H1 (cell line): ENCODE measurements around the gene SERPINA1. TPM values are rescaled to one million over a fixed set of nuclear protein-coding genes. Genes with fewer than 3 reads are reported as not detected.

ENCODE experiments used
- CTCF ChIA-PET: fragments of 300-600 bp; sonication (Branson Sonifier 250); formaldehyde crosslinking; loops from one replicate; lab custom pipeline; 2021; ENCODE audit not compliant: partially characterized antibody; lab: Charles Lee
- POLR2A ChIA-PET: fragments of 300-600 bp; sonication (Branson Sonifier 250); formaldehyde crosslinking; loops from one replicate; lab custom pipeline; 2021; ENCODE audit warnings: inconsistent platforms; ENCODE audit not compliant: partially characterized antibody; lab: Charles Lee
- DNase-seq, 2 experiments: peaks; one replicate each; pipeline versions ENCODE4 v3.0.0 to v3.0.0-alpha.2; 2010 to 2022; ENCODE audit warnings: low spot score in 2 of 2, low read depth in 1 of 2, mixed read lengths in 1 of 2
- FAIRE-seq: peaks from 2 replicates; lab custom pipeline; 2011; peaks lifted over from hg19 to GRCh38; lab: Jason Lieb, UNC
- H2AFZ ChIP-seq: 2 replicates; pipeline ENCODE4 v1.8.1; 2012; ENCODE audit warnings: low read length, inconsistent platforms
- H2AK5ac ChIP-seq: 2 replicates; pipeline ENCODE4 v1.6.1; 2013; ENCODE audit warnings: low read depth, low read length
- H2BK120ac ChIP-seq: replicated peaks from 2 replicates; pipeline ENCODE3; 2013; ENCODE audit warnings: low read depth, low read length, inconsistent platforms
- H2BK12ac ChIP-seq: 2 replicates; pipeline ENCODE4 v1.6.1; 2013; ENCODE audit warnings: low read depth, low read length
- H2BK15ac ChIP-seq: 2 replicates; pipeline ENCODE4 v1.6.1; 2013; ENCODE audit warnings: low read length
- H2BK20ac ChIP-seq: 2 replicates; pipeline ENCODE4 v1.6.1; 2013; ENCODE audit warnings: low read length
- H2BK5ac ChIP-seq: 2 replicates; pipeline ENCODE4 v1.6.1; 2013; ENCODE audit warnings: low read depth, low read length
- H3K14ac ChIP-seq: 2 replicates; pipeline ENCODE4 v1.6.1; 2013; ENCODE audit warnings: inconsistent platforms; ENCODE audit not compliant: insufficient read length
- H3K18ac ChIP-seq: 2 replicates; pipeline ENCODE4 v1.6.1; 2013; ENCODE audit warnings: low read length; ENCODE audit errors: extremely low read depth
- H3K23ac ChIP-seq: 2 replicates; pipeline ENCODE4 v1.6.1; 2013; ENCODE audit warnings: inconsistent platforms; ENCODE audit not compliant: insufficient read length
- H3K23me2 ChIP-seq: 2 replicates; pipeline ENCODE4 v1.6.1; 2013; ENCODE audit warnings: low read depth, low read length
- H3K27ac ChIP-seq: 2 replicates; pipeline ENCODE4 v1.6.1; 2011; ENCODE audit warnings: low read depth, low read length, inconsistent platforms
- H3K27me3 ChIP-seq, 4 experiments: replicated peaks in 1 of 4; 1 replicate in 1 of 4; 2 replicates in 3 of 4; pipeline versions ENCODE4 v1.6.1 to v1.8.1; 2011 to 2013; ENCODE audit warnings: low read length in 3 of 4, mild to moderate bottlenecking in 3 of 4, inconsistent platforms in 2 of 4, mixed read lengths in 2 of 4, moderate library complexity in 1 of 4; ENCODE audit not compliant: control insufficient read depth in 3 of 4, insufficient read depth in 3 of 4; ENCODE audit errors: extremely low read depth in 1 of 4
- H3K36me3 ChIP-seq, 4 experiments: 2 replicates each; pipeline versions ENCODE4 v1.6.1 to v1.8.1; 2011 to 2013; ENCODE audit warnings: mild to moderate bottlenecking in 4 of 4, low read length in 3 of 4, moderate library complexity in 2 of 4, control low read depth in 1 of 4, inconsistent platforms in 1 of 4; ENCODE audit not compliant: insufficient read depth in 4 of 4, control insufficient read depth in 2 of 4
- H3K4ac ChIP-seq: replicated peaks from 2 replicates; pipeline ENCODE3; 2013; ENCODE audit warnings: low read length, low read depth, mixed read lengths, inconsistent platforms; ENCODE audit not compliant: insufficient read length
- H3K4me1 ChIP-seq, 4 experiments: replicated peaks in 1 of 4; 1 replicate in 1 of 4; 2 replicates in 3 of 4; pipeline versions ENCODE4 v1.6.1 to v1.8.1; 2011 to 2013; ENCODE audit warnings: low read length in 3 of 4, inconsistent platforms in 2 of 4, mixed read lengths in 1 of 4; ENCODE audit not compliant: insufficient read depth in 4 of 4, control insufficient read depth in 3 of 4
- H3K4me2 ChIP-seq, 2 experiments: 2 replicates each; pipeline versions ENCODE4 v1.6.1 to v1.8.1; 2011 to 2013; ENCODE audit warnings: low read depth in 2 of 2, low read length in 2 of 2, control low read depth in 1 of 2, inconsistent platforms in 1 of 2, mild to moderate bottlenecking in 1 of 2; ENCODE audit not compliant: insufficient read depth in 1 of 2
- H3K4me3 ChIP-seq, 4 experiments: fragments of 200-600, 300-600 bp in 1 of 4; sonication (generic), shearing (Covaris generic), sonication (Bioruptor Twin) in 1 of 4; 2 replicates each; pipeline versions ENCODE4 v1.5.1 to v1.8.1; 2011 to 2016; ENCODE audit warnings: low read length in 4 of 4, low read depth in 3 of 4, control low read depth in 2 of 4, inconsistent platforms in 2 of 4, mild to moderate bottlenecking in 2 of 4, mixed read lengths in 1 of 4, moderate library complexity in 1 of 4; ENCODE audit not compliant: insufficient read depth in 2 of 4; ENCODE audit errors: extremely low read depth in 1 of 4
- H3K56ac ChIP-seq: replicated peaks from 2 replicates; pipeline ENCODE3; 2013; ENCODE audit warnings: low read depth, mild to moderate bottlenecking, mixed read lengths, low read length, inconsistent platforms; ENCODE audit not compliant: insufficient read length
- H3K79me1 ChIP-seq: 2 replicates; pipeline ENCODE4 v1.6.1; 2013; ENCODE audit warnings: low read depth, low read length, control low read depth
- H3K79me2 ChIP-seq, 2 experiments: 2 replicates each; pipeline versions ENCODE4 v1.6.1 to v1.8.1; 2012 to 2013; ENCODE audit warnings: low read length in 2 of 2, mild to moderate bottlenecking in 2 of 2, inconsistent platforms in 1 of 2; ENCODE audit not compliant: insufficient read depth in 2 of 2, control insufficient read depth in 1 of 2
- H3K9ac ChIP-seq, 4 experiments: replicated peaks in 1 of 4; 1 replicate in 1 of 4; 2 replicates in 3 of 4; pipeline versions ENCODE4 v1.6.1 to v1.8.1; 2011 to 2013; ENCODE audit warnings: low read depth in 3 of 4, low read length in 3 of 4, control low read depth in 2 of 4, mild to moderate bottlenecking in 2 of 4, moderate library complexity in 2 of 4, inconsistent platforms in 1 of 4; ENCODE audit errors: extremely low read depth in 1 of 4
- H3K9me3 ChIP-seq, 2 experiments: 2 replicates each; pipeline versions ENCODE4 v1.6.1 to v1.8.1; 2012 to 2013; ENCODE audit warnings: mild to moderate bottlenecking in 2 of 2, moderate library complexity in 2 of 2, control low read depth in 1 of 2, inconsistent platforms in 1 of 2, low read depth in 1 of 2, low read length in 1 of 2, mixed read lengths in 1 of 2; ENCODE audit not compliant: insufficient read depth in 2 of 2
- H4K20me1 ChIP-seq, 2 experiments: replicated peaks in 1 of 2; 2 replicates each; pipeline versions ENCODE3 to v1.8.1; 2011 to 2013; ENCODE audit warnings: inconsistent platforms in 2 of 2, low read length in 2 of 2, mild to moderate bottlenecking in 1 of 2; ENCODE audit not compliant: insufficient read depth in 2 of 2, control insufficient read depth in 1 of 2
- H4K5ac ChIP-seq: 2 replicates; pipeline ENCODE4 v1.6.1; 2013; ENCODE audit warnings: low read length, low read depth, mixed read lengths, inconsistent platforms; ENCODE audit not compliant: insufficient read length
- H4K8ac ChIP-seq: 2 replicates; pipeline ENCODE4 v1.8.0; 2013; ENCODE audit warnings: mild to moderate bottlenecking, moderate library complexity, low read length, inconsistent platforms; ENCODE audit not compliant: insufficient read depth; ENCODE audit errors: extremely low read depth
- H4K91ac ChIP-seq: replicated peaks from 2 replicates; pipeline ENCODE3; 2013; ENCODE audit warnings: low read length, mixed read lengths, inconsistent platforms; ENCODE audit not compliant: insufficient read length
- CHD2 ChIP-seq: IDR thresholded peaks from 2 replicates; pipeline ENCODE4 v1.6.1; 2012; ENCODE audit warnings: low read length, improper control_type of control experiment
- CREB1 ChIP-seq: IDR thresholded peaks from 2 replicates; pipeline ENCODE4 v1.6.1; 2012; ENCODE audit warnings: inconsistent platforms
- CTCF ChIP-seq, 3 experiments: IDR thresholded peaks; 1 replicate in 2 of 3; 2 replicates in 1 of 3; pipeline versions ENCODE4 v1.5.1 to v1.6.1; 2011; ENCODE audit warnings: low read length in 3 of 3, mild to moderate bottlenecking in 3 of 3, inconsistent platforms in 2 of 3, low read depth in 1 of 3, moderate library complexity in 1 of 3; ENCODE audit not compliant: insufficient read depth in 1 of 3; ENCODE audit errors: control extremely low read depth in 1 of 3
- EGR1 ChIP-seq: IDR thresholded peaks from 2 replicates; pipeline ENCODE4 v1.6.1; 2011; ENCODE audit warnings: low read depth, low read length, borderline replicate concordance
- GTF2F1 ChIP-seq: IDR thresholded peaks from 2 replicates; pipeline ENCODE4 v1.6.1; 2012; ENCODE audit warnings: low read depth, low read length, improper control_type of control experiment, borderline replicate concordance
- HDAC6 ChIP-seq: IDR thresholded peaks from one replicate; pipeline ENCODE4 v1.7.1; 2012; ENCODE audit warnings: low read depth, mild to moderate bottlenecking, inconsistent platforms, low read length, moderate library complexity
- PHF8 ChIP-seq: fragments of 200-600 bp; sonication (generic); conservative IDR thresholded peaks from 2 replicates; pipeline ENCODE4 v1.7.1; 2012; ENCODE audit warnings: low read depth, mild to moderate bottlenecking, inconsistent platforms, low read length, moderate library complexity
- RBBP5 ChIP-seq: IDR thresholded peaks from 2 replicates; pipeline ENCODE4 v1.7.1; 2012; ENCODE audit warnings: low read depth, mild to moderate bottlenecking, inconsistent platforms, low read length, moderate library complexity, borderline replicate concordance
- RNF2 ChIP-seq: fragments of 200-900, 300-1000 bp; sonication (generic); IDR thresholded peaks from 2 replicates; pipeline ENCODE4 v1.7.1; 2016; ENCODE audit warnings: borderline replicate concordance, low read depth, mild to moderate bottlenecking, antibody characterized with exemption, low read length; ENCODE audit not compliant: poor library complexity, severe bottlenecking; ENCODE audit errors: missing control alignments
- SIRT6 ChIP-seq: IDR thresholded peaks from one replicate; pipeline ENCODE4 v1.7.1; 2012; ENCODE audit warnings: low read length, inconsistent platforms
- TBP ChIP-seq: IDR thresholded peaks from 2 replicates; pipeline ENCODE4 v1.6.1; 2011; ENCODE audit warnings: low read depth, low read length, improper control_type of control experiment
- ZNF274 ChIP-seq: IDR thresholded peaks from 2 replicates; pipeline ENCODE4 v1.7.0; 2012; ENCODE audit warnings: low read length, borderline replicate concordance; ENCODE audit errors: extremely low read depth
- WGBS, 2 experiments: shearing (Covaris generic) in 1 of 2; methylation state at CpG; one replicate each; pipeline versions ENCODE4 v1.1.6 to v1.1.7; 2013 to 2015; ENCODE audit warnings: low lambda C conversion rate in 2 of 2, mixed read lengths in 2 of 2, inconsistent platforms in 1 of 2, low coverage in 1 of 2, missing lambda C conversion rate in 1 of 2; ENCODE audit not compliant: insufficient replicate concordance in 2 of 2, insufficient coverage in 1 of 2, insufficient read length in 1 of 2; ENCODE audit errors: extremely low coverage in 1 of 2, missing lambda C conversion rate in 1 of 2; 5-methylcytosine and 5-hydroxymethylcytosine counted together
- polyA plus RNA-seq, 7 experiments: library from polyadenylated mRNA; depleted of rRNA in 3 of 7; stranded (reverse) in 5 of 7; unstranded in 2 of 7; fragments of >200 nt in 5 of 7; fragments of 200-250 nt in 2 of 7; gene quantifications; 1 replicate in 5 of 7; 2 replicates in 1 of 7; 4 replicates in 1 of 7; pipeline versions ENCODE4 v1.2.1 to v1.2.3, GENCODE V29; 2011 to 2013; ENCODE audit warnings: missing spikeins in 2 of 7, mixed read lengths in 2 of 7
- total RNA-seq: library from RNA; stranded (reverse); fragmentation: NEBNext Ultra II Directional; extraction: Animal tissue kit (Norgen Biotek cat#: 25700); gene quantifications from 2 replicates; pipeline ENCODE4 v1.2.1, GENCODE V29; 2021

SERPINA1 gene
- total and polyA plus RNA-seq, 2 of the 8 experiments (the other 6 are each of a cell fraction or from before 2014, with no cell fraction given) = 0.08 TPM; not detected in 1

GRCh38 chr14:94383777-94384176, 4.6 kb downstream of the SERPINA1 start:
- Histone ChIP-seq H4K91ac (no peak overlapping the region), H3K79me1 (no peaks in the 10 kb centered on the region), H4K5ac (no peak overlapping the region), H3K4me3 (no peak overlapping the region), H3K27me3 (no peaks in the 10 kb centered on the region; a peak in 1 of 7 replicates), H2BK15ac (no peak overlapping the region), H3K23ac (no peak overlapping the region), H3K79me2 (no peaks in the 10 kb centered on the region), H3K9ac (no peak overlapping the region), H3K23me2 (no peaks in the 10 kb centered on the region), H2BK20ac (0 out of 2 replicates have a peak overlapping the region, but pooled peaks have one; percentile 16), H3K4me2 (no peak overlapping the region), H3K4me1 (peaks cover 0 to 14% (median 5%) of the 10 kb centered on the region in 4 experiments; a peak in 4 of 7 replicates), H2BK5ac (no peak overlapping the region; the same call in 1 of the 2 replicates), H3K18ac (no peak overlapping the region), H4K8ac (no peak overlapping the region), H3K36me3 (no peaks in the 10 kb centered on the region), H3K56ac (no peak overlapping the region), H3K4ac (peak overlapping the region; percentile 13), H4K20me1 (no peaks in the 10 kb centered on the region), H3K27ac (no peak overlapping the region), H2AFZ (no peak overlapping the region), H2BK12ac (no peak overlapping the region), H3K14ac (no peak overlapping the region), H2AK5ac (no peak overlapping the region), H3K9me3 (no peaks in the 10 kb centered on the region), H2BK120ac (no peak overlapping the region)
- DNase-seq (peak in 1 of 2 experiments; percentile 32), FAIRE-seq (no peak)
- CTCF ChIA-PET = interaction anchor here (0.9 to 3.4 kb wide), 4 partner anchors 11 to 29 kb away, joined by 3 to 17 read pairs (median 10); no protein-coding TSS in a partner anchor
- POLR2A ChIA-PET = no interaction called here
- WGBS, 2 experiments = 86% methylated on average over 3 of the region's 3 CpGs; no CpG with 5 or more reads in 1 of the 2 experiments
- no peak for TF ChIP-seq CREB1
- no peak for TF ChIP-seq PHF8
- TF ChIP-seq HDAC6 = no peak
- no peak for TF ChIP-seq EGR1
- TF ChIP-seq GTF2F1 = no peak
- TF ChIP-seq TBP = no peak
- no peak for TF ChIP-seq RNF2
- no peak for TF ChIP-seq CHD2
- no peak for TF ChIP-seq SIRT6
- TF ChIP-seq CTCF (IDR thresholded peaks at IDR 0.05; ENCODE audit: control extremely low read depth in 1 of 3, insufficient read depth in 1 of 3, low read depth in 1 of 3, low read length in 3 of 3) = no peak
- no peak for TF ChIP-seq RBBP5
- no peak for TF ChIP-seq ZNF274
